DMS 273 (cell line): ENCODE data around the gene SULT4A1.

Experiments used
- DNase-seq: peaks from one replicate; lab custom pipeline; 2025; ENCODE audit not compliant: unreplicated experiment; lab: John Stamatoyannopoulos, UW

Gene SULT4A1

DNA sequence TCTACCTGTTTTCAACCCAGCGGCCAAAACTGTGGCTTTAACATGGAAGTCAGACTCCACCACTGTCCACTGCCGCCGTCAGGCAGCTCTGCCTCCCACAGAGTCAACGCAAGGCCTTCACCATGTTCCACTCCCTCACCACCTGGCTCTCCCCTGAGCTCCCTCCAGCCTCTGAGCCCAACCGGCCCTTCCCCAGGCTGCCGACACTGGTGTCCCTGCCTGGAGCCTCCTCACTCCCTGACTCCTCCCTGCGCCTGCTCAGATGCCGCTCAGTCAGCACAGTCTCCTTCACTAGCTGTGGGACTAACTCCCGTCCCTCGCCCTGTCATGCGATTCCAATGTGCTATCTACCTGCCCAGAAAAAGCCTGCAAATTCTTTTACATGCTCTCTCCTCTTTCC, 16.3 kb downstream of the SULT4A1 start:
- DNase-seq = no peak

DNA sequence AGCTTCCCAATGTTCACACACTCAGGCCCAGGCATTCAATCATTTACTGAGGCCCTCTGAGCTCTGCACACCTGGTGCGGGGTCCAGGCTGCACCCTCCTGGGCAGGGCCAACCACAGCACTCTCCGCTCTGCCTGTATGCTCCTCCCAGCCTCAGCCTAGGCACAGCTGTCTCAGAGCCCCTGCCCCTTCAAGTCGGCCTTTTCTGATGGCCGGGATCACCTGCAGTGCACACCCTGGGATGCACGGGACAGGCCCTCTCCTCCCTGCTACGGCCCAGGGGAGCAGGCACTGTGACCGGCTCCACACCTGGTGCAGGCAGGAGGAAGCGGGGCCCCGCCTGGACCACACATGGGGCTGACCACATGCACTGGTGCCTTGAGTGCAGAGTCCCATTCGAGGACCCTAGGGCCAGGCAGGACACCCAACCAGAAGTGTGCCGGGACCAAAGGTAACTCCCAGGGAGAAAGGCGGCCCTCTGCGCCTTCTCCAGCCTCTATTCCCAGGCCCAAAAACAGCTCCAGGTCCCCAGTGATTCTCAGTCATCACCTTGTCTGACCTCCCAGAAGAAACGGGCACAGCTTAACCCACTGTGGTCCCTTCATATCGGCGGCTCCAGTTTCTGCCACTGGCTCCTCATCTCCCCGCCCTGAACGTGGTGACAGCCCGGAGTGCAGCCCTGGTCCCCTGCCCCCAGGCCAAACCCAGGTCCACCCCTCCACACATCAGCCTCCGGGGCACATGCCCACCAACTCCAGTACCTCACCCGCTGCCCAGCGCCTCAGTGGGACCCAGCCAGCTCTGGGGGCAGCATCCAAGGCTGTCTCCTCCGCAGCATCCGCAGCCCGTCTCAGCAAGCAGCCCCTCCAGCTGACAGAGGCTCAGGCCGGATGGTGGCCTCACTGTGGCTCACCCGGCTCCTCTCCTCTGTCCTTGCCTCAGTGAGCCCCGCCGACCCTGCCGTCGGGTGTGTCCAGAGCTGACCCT, 17.5 kb downstream of the SULT4A1 start:
- DNase-seq = no peak

DNA sequence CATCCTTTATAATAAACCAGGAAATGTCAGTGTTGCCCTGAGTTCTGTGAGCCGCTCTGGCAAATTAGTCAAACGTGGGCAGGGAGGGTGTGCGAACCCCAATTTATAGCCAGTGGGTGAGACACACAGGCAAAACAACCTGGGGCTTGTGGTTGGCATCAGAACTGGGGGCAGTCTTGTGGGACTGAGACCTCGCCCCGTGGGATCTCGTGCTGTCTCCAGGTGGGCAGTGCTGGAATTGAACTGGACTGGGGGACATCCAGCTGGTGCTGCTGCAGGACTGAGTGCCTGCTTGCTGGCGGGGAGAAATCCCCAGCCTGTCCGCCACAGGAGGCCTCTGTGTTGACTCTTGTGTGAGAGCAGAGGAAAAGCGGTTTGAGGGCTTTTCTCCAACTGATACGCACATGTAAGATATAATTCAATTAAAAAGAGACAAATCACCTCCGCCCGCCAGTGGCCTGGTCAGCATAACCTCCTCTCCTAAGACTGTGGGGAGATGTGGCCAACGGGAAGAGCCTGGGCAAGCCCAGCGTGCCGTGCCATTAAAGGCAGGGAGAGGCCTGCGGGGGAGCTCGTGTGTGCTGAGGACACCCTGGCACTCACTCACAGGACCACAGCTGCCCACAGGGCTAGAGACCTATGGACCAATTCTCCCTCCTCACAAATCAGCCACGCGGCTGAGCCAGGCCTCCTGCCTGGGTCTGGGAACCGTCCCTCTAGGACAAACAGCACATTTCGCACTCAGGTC, 18.4 kb downstream of the SULT4A1 start:
- DNase-seq = no peak

DNA sequence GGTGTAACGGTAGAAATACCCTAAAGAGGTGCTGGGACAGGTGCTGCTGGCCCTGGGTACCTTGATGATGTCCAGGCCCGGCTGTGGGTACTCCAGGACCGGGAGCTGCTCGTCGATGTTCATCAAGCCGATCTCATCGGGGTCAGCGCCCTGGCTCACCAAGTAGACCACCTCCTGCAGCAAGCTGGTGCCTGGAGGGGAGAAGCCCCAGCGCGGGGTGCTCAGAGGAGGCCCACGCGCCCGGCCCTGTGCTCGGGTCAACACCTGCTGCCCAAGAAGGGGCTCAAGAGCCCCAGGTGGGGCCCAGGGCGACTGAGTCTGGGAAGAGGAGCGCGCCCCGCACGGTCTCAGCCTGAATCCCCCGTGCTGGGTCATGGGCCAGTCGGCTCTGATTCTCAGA, 20.6 kb downstream of the SULT4A1 start:
- DNase-seq = no peak

DNA sequence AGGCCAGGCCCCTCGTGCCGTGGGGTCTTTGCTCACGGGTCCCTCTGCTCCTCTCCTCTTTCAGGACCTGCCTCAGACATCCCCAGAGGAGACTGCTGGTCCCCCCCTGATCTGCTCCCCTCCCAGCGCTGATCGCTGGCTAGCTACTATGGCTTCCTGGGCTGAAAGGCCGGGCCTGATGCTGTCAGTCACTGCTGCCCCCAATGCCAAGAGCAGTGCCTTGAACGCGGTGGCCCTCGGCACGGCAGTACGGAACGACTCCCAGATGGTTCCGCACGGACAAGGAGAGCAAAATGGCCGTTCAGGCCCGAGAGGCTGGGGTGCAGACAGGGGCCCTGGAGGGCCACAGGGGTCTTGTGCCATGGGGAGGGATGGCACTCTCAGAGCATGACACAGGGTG, 21.5 kb downstream of the SULT4A1 start:
- DNase-seq = no peak

DNA sequence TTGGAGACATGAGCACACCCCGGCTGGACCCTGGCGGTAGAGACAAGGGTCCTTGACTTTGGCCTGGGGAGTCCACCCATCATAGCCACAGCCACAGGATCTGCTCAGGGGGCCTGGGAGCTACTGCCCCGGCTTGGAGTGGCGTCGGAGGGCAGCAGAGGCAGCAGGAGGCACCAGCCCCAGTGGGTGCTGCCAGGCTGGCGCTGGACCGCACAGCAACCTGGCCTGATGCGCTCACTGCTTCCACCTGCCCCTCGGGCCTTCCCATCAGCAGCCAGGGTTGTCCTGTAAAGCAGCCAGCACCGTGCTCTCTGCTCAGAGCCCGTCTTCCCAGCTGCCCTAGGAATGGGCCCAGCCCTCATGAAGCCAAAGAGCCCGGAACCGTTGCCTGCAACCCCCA, 21.9 kb downstream of the SULT4A1 start:
- DNase-seq = no peak

DNA sequence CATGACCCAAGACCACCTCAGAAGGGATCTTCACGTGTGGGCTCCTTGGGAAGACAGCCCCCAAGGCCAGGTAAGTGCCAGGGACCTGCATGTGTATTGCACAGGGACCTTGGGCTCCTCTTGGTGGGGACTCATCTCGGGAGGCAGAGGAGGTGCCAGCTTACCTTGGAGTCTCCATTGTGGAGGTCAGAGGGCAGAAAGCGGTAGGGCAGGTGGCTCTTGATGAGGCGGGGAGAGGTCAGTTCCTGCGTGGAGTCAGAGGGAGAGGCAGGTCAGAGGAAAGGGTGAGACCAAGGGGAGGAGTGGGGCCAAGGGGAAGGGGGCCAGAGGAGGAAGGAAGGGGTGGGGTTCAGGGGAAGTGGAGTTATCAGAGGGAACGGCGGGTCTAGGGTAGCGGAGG, 22.5 kb downstream of the SULT4A1 start:
- no peak for DNase-seq

DNA sequence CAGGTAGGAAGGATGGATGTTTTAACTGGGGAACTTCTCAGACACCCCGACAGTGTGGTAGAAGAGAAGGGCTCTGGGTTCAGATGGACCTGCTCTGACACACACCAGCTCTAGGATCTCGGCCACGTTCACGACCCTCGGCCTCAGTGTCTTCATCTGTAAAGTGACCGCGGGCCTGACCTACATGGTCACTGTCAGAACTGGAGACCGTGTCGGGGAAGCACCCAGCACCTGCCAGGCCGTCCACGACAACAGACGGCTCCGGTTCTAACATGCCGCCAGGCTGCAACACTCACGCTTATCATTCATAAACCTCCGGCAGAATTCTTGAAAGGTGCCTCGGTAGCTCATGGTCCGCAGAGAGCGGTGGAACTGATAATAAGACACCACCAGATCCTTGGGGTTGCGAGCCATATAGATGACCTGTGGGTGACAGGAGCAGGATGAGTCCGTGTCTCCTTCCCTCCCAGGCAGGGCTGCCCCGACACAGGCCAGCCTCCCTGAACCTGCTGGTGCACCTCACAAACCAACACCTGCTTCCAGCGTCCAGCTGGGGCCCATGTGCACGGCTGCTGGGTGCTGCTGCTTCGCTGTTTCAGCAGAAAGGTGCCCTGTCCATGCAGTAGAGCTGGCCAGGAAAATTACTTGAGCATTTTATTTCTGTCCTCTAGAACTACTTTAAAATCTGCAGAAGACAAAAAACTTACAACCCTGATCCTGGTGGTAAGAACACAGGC, 23.6 kb downstream of the SULT4A1 start:
- no peak for DNase-seq

DNA sequence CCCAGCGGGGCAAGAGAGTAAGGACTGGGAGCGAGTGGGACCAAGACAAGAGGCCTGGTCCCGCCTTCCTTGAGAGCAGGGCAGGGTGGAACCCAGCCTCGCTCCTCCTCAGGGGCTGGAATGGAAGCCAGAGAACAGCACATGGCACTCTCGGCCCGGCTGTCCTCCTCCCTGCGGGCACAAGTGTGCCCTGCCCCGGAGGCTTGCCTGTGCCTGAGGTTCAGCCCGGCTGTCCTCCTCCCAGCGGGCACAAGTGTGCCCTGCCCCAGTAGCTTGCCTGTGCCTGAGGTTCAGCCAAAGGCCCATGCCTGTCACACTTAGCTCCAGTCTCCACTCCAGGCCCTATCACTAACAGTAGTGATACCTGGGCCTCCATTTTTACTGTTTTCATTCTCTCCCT, 24.2 kb downstream of the SULT4A1 start:
- DNase-seq = no peak

DNA sequence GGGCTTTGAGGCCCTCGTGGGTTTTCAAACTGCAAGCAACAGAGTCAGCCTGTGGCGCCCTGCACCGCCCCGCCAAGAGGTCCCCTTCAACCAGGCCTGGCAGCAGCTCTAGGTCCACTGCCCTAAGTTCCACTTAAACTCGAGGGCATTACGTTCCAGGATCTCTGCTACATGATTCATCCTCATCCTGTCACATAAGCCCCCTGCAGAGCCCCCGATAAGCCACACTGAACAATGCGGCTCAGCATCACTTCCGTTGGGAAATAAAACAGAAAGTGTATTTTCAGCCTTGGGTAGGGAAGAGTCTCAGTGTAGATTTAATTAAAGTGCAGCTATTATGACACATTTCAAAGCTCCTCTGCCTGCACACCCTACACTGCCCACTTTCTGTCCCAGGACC, 24.6 kb downstream of the SULT4A1 start:
- no peak for DNase-seq

DNA sequence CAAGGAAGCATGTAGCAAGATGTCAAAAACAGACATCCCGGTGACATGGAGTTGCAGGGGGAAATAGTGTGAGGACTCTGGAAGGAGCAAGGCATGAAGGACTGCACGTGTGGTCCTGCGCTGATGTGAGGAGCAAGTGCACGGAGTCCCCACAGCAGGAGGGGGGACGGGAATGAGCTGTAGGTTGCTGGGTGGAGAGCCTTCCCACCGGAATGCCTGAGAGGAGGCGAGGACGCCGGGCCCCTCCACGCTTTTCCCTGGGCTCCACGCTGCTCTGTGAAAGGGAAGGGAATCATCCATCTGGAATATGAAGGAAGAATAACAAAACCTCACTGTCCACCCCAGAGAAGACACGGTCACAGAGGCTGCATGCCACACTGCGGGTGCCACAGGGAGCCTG, 26.6 kb downstream of the SULT4A1 start:
- DNase-seq = no peak

DNA sequence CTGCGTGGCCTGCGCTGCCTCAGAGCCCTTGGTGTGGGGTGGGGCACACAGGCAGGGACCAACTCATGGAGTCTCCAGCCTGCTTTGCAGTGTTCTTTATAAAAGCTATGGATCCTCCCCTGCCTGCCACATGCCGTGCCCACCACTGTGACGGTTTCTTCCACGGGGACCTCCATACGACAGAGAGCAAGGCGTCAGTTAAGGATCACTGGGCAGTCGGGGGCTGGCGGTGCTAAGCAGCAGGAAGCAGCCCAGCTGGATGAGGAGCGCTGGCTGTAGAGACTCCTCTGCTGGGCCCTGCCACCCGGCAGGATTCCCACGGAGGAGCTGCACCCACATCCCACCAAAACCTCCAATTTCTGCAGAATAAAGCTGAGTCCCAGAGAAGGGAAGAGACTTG, 27.1 kb downstream of the SULT4A1 start:
- DNase-seq = no peak

DNA sequence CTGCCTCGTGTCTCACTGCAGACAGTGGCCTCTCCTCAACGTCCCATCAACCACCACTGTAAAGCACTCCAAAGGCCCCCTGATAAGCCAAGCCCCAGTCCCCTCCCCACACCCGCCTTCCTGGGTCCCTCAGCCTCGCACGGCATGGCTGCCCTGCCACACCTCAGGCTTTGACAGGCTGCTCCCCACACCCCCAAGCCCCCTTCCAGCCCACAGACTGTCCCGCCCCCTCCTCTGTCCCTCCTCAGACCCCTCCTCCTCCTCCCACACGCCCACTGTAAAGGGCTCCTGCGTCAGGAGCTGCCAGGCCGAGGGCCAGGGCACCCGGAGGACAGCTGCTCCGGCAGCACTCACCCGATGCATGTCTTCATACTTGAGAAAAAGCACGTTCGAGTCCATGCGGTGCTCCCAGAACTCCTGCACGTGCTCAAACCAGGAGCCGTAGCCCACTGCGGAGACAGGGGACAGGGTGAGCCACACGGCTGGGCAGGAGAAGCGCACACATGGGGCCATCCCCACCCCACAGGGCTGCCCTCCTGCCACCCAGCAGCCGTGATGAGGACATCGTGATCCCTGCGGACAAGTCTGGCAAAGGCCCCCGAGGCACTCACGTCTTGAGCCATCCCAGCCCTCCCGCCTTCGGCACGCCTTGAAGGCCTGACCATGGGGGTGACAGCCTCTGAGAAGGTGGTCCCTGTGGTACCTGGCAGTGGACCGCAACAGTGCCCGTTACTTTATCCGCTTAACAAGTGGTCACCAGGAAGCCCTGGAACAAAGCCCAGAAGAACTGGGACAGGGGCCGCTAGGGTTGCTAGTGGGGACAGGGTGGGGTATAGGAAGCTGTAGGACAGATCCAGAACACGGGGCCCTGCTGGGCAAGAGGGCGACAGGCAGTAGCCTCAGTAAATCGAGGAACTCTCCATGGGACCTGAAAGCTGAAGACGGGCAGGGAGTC, 28.8 kb downstream of the SULT4A1 start:
- no peak for DNase-seq

DNA sequence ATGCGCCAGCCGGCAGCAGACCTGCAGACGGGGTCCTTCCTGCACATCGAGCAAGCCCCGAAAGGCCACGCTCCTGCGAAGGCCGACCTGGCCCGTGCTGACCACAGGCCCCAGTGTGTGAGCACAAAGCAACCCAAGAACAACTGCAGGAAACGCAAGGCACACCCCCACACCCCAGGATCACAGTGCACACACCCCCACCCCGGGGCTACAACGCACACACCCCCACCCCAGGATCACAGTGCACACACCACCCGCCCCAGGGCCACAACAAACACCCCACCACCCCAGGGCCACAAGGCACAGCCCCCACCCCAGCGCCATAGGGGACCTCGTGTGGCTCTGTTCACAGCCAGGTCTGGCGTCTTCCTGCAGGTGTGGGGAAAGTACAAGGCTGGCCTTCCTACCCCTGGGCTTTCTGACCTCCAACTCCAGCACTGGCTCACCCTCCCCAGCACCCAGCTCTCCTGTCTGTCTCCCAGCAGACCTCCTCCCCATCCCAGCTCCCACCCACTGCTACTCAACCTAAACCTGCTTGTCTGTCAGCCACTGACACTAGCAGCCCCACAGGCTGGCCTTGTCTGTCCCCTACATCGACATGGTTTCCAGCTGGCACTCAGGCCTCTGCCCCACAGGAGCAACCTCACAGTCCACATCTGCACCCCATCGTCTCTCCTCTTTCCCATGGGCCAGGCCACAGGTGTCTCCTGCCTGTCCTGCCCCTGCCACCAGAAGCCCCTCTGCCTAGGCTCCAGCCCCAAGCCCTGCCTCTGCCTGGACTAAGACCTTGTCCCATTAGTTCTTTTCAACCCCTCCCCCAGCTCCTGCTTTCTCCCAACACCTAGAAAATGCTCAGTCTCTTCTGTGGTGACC, 29.7 kb downstream of the SULT4A1 start:
- no peak for DNase-seq

DNA sequence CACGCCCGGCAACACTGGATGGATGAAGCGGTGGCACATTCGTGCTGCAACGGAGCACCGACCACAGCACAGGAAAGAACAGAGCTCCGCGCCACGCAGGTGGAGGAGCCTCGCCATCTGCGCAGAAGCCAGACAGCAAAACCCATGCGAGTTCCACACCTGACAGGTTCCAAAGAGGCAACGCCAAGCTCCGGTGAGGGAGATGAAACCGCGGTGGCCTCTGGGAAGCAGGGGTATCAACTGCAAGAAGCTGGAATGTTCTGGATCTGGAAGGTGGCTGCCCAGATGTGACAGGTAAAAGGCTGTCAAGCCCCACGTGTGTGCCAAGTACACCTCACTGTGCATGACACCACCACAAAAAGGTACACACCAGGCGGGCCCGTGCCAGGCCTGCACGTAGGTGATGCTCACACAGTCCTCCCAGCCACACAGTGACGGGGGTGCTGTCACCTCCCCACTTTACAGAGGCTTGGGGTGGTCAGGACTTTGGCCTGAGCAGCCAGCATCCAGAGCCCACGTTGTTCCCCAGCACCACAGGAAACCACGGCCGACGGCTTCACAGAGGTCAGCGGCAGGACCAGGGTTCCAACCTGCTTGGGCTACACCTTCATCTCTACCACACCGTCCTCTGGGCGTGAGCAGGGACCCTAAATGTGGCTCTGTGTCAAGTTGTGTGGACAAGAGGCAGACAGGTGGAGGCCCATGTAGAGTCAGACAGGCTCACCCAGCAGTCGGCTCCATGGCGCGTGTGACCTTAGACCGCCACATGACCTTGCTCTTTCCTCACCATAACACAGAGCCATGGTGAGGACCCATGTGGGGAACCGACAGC, 30.5 kb downstream of the SULT4A1 start:
- no peak for DNase-seq

DNA sequence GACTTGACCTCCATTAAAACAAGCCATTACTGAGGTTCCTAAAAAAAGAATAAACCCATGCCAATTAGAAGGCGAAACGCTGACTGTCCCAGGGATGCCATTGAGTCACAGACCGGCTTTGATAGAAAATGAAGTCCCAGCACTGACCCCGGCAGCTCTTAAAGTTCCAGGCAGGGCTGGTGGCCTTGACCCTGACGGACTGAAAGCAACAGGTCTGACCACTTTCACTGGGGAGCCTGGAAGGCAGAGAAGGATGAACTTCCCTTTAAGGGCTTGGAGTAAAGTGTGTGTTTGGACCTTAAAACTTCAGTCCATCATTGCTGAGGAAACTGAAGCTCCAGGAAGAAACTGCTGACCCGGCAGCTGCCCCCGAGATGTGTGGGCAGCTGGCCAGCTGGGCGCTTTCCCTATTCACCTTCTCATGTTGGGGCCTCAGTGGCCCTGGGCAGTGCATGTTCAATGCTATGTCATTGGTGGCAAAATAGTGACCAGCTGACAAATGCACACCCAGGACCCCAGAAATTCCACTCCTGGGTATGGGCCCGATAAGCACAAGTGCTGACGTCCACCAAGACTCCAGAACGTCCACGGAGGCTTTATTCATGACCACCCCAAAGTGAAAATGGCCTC, 31.3 kb downstream of the SULT4A1 start:
- DNase-seq = no peak

DNA sequence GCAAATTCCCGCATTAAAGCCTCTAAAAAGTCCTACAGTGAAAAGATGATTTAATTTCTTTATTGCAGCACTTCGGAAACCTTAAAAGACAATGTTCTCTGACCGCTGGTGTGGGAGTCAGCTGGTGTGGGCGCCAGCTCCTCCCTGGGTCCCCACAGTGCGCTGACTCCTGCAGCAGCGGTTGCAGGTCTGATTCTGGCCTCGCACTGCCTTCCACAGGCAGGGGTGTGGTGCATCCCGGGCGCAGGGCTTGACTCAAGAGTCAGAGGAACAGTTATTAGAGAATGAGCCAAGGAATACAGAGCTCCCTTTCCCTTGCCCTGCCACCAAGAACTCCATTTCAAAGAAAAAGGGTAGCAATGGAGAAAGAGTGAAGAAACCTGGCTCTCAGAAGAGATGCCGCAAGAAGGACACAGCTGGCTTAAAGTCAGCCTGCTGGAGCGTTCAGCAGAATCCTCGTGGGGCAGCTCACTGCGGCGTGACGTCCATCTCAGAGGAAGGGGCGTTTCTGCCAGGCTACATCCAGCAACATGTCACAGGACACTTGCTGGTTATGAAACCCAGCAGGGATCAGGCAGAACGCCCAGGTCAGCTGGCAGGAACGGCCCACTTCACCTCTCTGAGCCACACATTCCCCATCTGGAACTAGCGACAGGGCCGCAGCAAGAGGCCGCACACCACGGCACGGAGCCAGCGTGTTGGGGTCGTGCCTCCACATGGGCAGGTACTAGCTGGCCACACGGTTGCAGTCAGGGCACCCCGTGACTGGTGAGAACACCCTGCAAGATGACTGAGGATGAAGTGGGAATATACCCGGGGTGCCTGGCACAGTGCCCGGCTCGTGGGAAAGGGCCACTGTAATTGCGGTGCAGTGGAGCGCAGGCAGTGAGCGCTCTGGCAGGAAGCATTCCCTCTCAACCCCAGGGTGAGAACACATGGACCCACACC, 32.1 kb downstream of the SULT4A1 start:
- peak; percentile 71 for DNase-seq
